Ishikawa (cell line): Measurements from ENCODE around the gene SIGLEC6.

Source experiments
- CEBPB ChIP-seq: IDR thresholded peaks from 2 replicates; pipeline ENCODE4 v1.6.1; 2012
- CREB1 ChIP-seq: IDR thresholded peaks from 2 replicates; pipeline ENCODE4 v1.6.1; 2012; ENCODE audit warnings: low read depth
- EGR1 ChIP-seq: IDR thresholded peaks from 2 replicates; pipeline ENCODE4 v1.6.1; 2012
- EP300 ChIP-seq: IDR thresholded peaks from 2 replicates; pipeline ENCODE4 v1.6.1; 2012; ENCODE audit warnings: borderline replicate concordance
- FOXM1 ChIP-seq: IDR thresholded peaks from 2 replicates; pipeline ENCODE4 v1.6.1; 2012; ENCODE audit warnings: low read depth, borderline replicate concordance
- MAX ChIP-seq: IDR thresholded peaks from 2 replicates; pipeline ENCODE4 v1.6.1; 2012
- NFIC ChIP-seq: IDR thresholded peaks from 2 replicates; pipeline ENCODE4 v1.6.1; 2012
- RAD21 ChIP-seq: IDR thresholded peaks from 2 replicates; pipeline ENCODE4 v1.6.1; 2012; ENCODE audit warnings: low read depth
- REST ChIP-seq: IDR thresholded peaks from 2 replicates; pipeline ENCODE4 v1.6.1; 2012; ENCODE audit warnings: low read depth, mild to moderate bottlenecking
- TAF1 ChIP-seq: IDR thresholded peaks from 2 replicates; pipeline ENCODE4 v1.6.1; 2012; ENCODE audit warnings: low read depth, mild to moderate bottlenecking
- TCF12 ChIP-seq: IDR thresholded peaks from 2 replicates; pipeline ENCODE4 v1.6.1; 2012; ENCODE audit warnings: low read depth
- TEAD4 ChIP-seq: IDR thresholded peaks from 2 replicates; pipeline ENCODE4 v1.6.1; 2012
- USF1 ChIP-seq: IDR thresholded peaks from 2 replicates; pipeline ENCODE4 v1.6.1; 2012
- YY1 ChIP-seq: IDR thresholded peaks from 2 replicates; pipeline ENCODE4 v1.6.1; 2012; ENCODE audit warnings: low read depth
- ZBTB7A ChIP-seq: IDR thresholded peaks from 2 replicates; pipeline ENCODE4 v1.6.1; 2012; ENCODE audit warnings: low read depth

SIGLEC6 gene

GRCh38 chr19:51566489-51567100, 35.1 kb upstream of the SIGLEC6 start:
- no peak for TF ChIP-seq YY1
- no peak for TF ChIP-seq TCF12
- no peak for TF ChIP-seq CEBPB
- TF ChIP-seq TEAD4, result no peak
- no peak for TF ChIP-seq FOXM1
- no peak for TF ChIP-seq ZBTB7A
- TF ChIP-seq EP300, result no peak
- TF ChIP-seq EGR1, result no peak
- TF ChIP-seq MAX, result no peak
- TF ChIP-seq REST, result no peak

- TF ChIP-seq TCF12, result no peak
- no peak for TF ChIP-seq TAF1
- no peak for TF ChIP-seq CREB1
- TF ChIP-seq YY1, result no peak
- TF ChIP-seq TEAD4, result no peak
- no peak for TF ChIP-seq NFIC
- TF ChIP-seq USF1, result no peak
- TF ChIP-seq RAD21, result no peak
- no peak for TF ChIP-seq EGR1
- TF ChIP-seq CEBPB, result no peak
- no peak for TF ChIP-seq REST
- TF ChIP-seq ZBTB7A, result no peak
- TF ChIP-seq EP300, result no peak
- no peak for TF ChIP-seq FOXM1
- no peak for TF ChIP-seq MAX
Measured at GRCh38 chr19:51565583-51565982, 34.1 kb upstream of the SIGLEC6 start.

GRCh38 chr19:51564791-51565190, 33.3 kb upstream of the SIGLEC6 start:
- TF ChIP-seq REST (no peak), CEBPB (no peak), EGR1 (no peak), FOXM1 (no peak), TEAD4 (no peak), YY1 (no peak), RAD21 (no peak), EP300 (no peak), TAF1 (no peak), USF1 (no peak), TCF12 (no peak), MAX (no peak), CREB1 (no peak), ZBTB7A (no peak), NFIC (no peak)

- TF ChIP-seq FOXM1, result no peak
- no peak for TF ChIP-seq MAX
- TF ChIP-seq TEAD4, result no peak
- no peak for TF ChIP-seq NFIC
- no peak for TF ChIP-seq CREB1
- no peak for TF ChIP-seq ZBTB7A
- TF ChIP-seq TAF1, result no peak
- no peak for TF ChIP-seq EP300
- no peak for TF ChIP-seq TCF12
- TF ChIP-seq REST, result no peak
- TF ChIP-seq CEBPB, result no peak
- TF ChIP-seq USF1, result no peak
- TF ChIP-seq EGR1, result no peak
- no peak for TF ChIP-seq YY1
- TF ChIP-seq RAD21, result no peak
Measured at GRCh38 chr19:51560339-51560738, 28.9 kb upstream of the SIGLEC6 start.
